G401.6 (cell line): ENCODE measurements around the gene DAB1.

ENCODE experiments used
- FAIRE-seq: peaks from 2 replicates; lab custom pipeline; 2012; peaks lifted over from hg19 to GRCh38; lab: Jason Lieb, UNC

DAB1 gene

DNA sequence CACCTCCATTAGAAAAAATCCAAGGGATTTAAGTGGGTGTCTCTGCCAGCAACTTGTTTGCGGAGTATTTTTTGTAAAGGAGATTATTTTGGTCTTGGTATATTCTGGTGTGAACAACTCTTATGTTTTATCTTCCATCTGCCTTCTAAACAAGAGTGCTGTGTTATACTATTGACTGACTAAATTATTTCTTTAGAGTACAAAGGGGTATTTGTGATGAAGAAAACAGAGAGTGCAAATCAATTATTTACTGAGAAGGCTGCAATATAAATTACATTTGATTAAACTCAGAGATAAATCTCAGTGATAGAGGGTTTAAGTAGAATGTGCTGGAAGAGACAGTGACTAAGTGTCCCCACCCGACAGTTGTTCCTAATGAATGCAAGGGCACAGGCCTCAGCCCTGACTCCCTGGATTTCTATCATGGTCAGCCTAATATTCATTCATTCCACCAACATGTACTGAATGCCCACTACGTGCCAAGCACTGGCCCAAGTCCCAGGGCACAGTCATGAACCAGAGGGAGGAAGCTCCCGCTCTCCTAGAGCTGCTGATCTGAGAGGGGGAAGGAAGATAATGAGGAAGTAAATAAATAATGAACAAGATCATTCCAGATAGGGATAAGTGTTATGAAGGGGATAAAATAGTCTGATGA is 261.1 kb downstream of the DAB1 start:
- FAIRE-seq = no peak

DNA sequence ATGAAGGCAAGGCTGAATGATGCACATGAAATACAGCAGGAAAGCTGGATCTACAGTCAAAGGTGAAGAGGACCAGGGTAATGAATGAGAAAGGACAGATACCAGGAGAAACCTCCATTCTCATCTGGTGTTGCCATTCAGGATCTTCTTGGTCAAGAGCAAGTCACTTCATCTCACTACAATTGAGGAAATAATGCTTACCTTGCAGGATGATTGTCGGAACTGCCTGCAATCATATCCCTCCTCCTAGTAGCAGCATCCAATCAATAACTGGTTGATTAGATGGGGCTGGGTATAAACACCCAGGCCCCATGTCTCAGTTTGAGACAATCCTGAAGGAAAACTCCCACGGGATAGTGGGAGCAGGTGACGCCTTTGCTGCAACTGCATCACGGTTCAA is 263.3 kb downstream of the DAB1 start:
- FAIRE-seq = no peak

DNA sequence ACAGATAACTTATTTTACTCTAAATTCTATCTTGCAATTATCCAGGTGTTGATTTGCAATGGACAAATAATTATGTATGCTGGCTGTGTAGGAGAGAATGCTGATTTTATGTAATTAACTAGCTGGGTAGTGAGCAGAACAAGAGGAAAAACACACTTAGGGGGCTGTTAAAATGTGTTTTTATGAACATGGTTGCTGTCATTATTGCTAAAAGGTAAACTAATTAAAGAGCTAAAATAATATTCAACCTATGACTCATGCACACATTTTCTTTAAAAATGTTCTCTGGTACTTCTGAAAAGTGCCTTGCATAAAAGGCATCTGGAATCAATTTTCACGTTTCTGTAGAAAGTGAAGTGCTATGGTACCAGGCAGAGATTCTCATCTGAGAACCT is 265.3 kb downstream of the DAB1 start:
- FAIRE-seq = no peak

DNA sequence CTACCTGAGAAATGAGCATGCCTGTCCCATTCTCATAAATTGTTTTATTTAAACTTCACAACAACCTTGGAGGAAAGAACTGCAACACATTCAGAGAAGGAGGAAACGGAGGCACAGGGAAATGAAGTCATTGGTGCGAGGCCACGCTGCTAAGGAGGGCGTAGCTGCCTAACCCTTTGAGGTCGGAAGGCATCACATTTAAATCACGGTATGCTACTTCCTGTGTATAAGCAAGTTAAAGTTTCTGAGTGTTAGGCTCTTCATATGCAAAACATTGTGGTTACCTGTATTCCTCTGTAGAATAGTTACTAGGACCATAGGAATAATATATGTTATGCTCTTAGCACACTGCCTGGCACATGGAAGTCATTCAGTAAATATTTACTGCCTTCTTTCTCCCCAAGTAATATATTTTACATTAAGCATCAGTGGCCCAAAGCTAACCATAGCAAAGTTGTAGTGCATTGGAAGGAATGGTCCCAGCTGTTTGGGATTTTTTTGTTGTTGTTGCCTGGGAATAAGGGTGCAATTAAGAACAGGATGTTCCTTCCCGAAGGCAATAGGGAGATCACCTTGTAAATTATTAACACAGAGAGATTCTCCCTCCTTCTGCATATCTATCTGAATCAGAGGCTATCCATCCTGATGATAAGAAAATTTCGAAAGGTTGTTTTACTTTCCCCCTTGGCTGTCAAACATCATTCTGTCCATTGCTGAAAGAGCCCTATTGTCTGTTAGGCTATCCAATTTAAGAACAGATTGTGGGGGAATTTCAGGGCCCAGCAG is 265.8 kb downstream of the DAB1 start:
- FAIRE-seq = no peak

DNA sequence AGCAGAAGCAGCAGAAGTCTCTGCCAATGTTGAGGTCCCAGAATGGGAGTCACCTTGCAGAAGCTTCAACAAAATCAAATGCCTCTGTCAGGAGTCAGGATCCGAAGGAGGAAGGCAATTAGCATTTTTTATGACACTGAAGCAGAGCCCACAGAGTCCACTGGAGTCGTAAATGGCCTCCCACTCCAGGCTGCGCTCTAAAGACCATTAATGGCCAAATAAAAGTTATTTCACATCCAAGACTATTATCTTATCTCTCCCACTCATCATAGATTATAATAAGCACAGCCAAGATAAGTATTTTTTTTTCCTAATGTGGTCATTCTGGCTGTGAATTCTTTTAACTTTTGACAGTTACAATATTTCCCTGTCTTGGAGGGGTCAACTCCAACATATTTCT is 267.0 kb downstream of the DAB1 start:
- FAIRE-seq = no peak

DNA sequence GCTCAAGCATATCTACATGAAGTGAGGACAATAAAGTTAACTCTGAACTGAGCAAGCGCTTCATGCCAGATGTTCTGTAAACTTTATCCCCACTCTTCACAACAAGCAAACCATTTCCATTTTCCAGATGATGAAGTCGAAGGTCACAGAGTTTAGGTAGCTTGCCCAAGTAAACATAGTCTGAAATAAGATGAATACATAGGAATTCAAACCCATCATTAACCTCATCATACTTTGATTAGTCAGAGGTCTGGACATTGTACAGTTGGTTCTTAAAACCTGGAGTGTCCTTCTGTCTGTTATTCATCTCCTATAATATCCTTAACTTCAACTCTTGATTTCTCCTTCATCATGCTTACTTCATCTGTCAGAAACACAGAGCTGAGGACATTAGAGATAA is 277.8 kb downstream of the DAB1 start:
- no peak for FAIRE-seq

DNA sequence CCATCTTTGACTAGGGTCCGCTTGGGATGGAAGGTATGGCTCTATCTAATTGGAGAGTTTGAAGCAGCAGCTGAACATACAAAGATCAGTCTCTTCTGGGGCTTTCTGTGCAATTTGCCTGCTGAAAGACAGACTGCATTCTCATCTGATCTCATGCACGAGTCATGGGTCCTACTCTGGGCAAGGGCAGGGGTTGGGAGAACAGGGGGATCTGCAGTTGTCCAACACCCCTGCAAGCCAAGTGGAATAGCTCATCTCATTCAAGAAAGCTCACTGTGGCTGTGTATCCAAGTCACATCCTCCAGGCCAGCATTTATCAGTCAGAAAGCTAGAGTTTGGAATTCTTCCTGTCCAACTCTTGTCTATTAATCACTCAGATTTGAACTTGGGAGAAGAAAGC is 280.9 kb downstream of the DAB1 start:
- FAIRE-seq = no peak

DNA sequence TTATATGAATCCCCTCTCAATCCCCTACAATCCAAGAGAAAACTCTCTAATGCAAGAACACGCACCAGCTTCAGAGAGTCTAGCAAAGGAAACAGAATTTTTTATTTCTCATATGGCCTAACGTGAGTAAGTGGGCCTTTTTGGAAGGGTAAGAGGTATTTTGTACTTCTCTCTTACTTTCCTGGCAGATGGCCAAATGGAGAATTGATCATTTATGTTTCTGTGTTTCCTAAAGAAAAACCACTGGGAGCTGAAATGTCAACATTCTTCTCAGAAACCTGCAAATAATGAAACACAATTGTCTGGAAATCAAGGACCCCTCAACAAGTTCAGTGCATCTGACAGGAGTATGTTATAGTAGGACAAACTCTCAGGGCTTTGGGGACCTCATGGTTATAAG is 281.7 kb downstream of the DAB1 start:
- no peak for FAIRE-seq

DNA sequence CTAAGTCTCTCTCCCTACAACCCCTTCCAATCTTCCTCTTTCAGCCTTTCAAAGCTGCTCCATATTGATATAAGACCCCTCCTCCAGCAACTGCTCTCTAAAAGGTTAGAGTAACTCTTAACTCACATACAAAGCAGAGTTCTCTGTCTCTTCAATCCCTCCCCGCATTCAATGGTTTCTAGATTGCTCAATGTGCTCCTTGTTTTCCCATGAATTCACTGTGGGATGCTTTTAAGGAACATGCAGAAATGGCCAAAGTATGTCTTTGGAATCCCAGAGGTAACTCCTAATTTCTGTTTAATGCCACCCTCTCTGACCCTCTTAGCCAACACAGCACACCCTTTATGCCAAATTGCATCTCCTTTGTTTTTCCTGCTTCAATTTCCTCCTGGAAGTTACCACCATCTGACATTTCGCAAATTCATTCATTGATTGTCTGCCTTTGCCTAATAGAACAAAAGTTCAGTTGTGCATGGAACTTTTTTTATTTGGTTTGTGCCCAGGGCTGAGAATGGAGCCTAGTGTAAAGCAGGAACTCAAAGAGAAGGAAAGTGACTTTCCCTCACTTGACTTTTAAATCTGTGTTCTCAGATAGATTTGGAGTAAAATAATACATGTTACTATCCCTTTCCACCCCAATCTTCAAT is 285.3 kb downstream of the DAB1 start:
- no peak for FAIRE-seq

DNA sequence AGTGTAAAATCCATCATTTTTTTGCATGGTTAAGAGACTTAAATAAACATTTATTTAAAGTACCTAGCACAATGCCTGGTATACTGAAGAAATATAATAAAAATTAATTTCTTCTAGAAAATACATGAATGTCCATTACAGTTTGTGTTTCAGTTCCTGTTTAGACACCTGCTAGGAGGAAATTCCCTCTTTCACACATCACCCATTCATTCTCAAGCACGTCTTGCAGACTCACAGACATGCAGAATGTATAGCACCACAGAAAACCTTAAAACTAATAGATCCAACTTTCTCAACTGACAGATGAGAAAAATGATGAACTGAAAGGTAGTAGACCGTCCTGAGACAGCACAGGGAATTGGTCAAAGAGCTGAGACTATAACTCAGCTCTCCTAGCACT is 285.9 kb downstream of the DAB1 start:
- FAIRE-seq = no peak

DNA sequence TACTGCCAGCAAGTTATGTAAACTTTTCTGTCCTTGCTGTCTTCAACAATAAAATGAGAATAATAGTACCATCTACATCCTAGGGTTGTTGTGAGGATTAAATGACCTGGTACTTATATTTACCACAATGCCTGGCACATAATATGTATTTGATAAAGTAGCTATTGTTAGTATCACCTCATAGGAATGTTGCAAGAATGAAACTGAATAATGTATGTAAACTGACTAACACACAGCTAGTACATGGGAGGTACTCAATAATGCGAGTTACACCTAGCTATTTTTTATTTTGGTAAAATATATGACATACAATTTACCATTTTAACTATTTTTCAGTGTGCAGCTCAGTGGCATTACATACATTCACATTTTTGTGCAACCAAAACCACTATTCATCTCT is 289.1 kb downstream of the DAB1 start:
- FAIRE-seq = no peak

DNA sequence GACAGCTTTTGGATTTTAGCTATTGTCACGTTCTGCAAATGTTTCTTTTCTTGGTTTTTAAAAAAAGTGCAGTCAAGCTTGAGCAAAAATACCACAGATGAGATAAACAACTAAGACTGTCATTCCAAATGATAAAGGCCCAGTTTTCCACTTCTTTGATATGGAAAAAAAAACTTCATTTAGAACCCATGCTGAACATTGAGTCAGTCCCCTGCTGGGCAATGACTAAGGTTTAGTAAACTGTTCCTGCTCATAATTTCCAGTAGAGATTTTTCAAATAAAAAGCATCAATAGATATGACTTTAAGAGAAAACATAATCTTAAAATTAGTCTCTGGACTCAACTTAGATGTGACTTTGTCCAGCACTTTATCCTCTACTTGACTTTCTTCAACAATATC is 290.2 kb downstream of the DAB1 start:
- no peak for FAIRE-seq

DNA sequence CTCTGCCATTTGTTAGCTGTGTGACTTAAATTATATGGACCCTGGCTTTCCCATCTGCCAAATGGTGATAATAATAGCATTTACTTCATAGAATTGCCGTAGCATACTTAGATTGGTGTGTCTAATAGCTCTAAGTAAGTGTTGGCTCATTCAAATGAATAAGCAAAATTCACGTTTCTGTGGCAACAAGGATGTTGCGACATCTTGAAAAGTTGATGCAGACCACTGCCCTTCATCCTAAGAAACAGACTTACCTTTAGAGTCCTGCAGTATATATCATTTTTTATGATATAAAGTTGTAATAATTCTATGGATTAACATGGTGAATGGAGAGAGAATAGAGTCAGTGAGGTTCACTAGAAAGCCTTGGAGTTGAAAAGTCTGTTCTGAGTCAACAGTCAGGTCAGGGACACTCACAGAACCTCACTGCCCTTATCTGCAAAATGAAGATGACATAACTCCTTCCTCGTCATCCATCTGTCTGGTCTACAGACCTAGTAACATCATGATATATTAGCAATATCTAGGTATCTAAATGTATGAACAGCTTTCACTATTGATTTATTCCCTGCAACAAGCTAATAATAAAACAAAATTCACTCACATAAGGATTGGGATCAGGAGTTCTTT is 290.8 kb downstream of the DAB1 start:
- FAIRE-seq = no peak

DNA sequence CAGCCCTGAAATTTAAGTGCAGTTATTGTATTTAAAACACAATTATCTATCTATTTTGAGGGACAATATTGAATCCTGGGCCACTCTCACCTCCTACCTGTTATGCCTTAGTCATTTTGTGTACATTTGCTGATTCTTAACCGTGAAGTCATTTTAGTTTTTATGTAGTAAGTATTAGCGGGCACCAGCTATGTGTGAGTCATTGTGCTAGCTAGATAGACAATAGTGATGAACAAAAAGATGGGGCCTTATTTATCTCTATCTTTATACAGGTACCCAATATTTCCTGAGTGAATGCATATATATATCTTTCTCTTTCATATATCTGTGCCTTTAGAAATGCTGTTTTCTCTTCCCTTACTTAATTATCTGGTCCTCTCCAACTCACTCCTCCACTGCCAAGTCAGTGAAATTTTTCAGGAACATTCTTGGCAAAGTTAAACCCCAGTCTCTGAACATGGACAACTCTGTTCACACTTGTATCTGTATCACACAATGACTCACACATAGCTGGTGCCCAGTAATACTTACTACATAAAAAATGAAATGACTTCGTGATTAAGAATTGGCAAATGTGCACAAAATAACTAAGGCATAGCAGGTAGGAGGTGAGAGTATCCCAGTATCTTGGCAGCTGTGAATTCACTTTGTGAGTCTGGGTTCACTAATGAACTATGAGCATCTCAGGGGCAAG is 292.0 kb downstream of the DAB1 start:
- FAIRE-seq = no peak

DNA sequence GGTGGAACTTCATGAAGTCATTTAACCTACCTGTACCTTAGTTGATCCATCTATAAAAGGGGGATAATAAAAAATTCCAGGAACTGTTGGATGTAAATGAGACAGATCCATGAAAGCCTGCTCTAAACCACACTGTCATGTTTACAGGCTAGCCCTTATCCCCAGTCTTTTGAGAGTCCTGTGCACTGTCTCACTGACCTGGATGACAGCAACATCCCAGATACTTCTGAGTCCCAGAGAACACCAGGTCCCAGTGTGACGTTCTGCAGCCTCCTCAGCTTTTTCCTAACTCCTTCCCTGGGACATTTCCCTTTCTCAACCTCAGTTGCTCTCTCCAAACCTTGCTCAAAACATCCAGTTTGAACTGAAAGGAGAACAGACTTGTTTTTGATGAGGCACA is 292.6 kb downstream of the DAB1 start:
- FAIRE-seq = no peak

DNA sequence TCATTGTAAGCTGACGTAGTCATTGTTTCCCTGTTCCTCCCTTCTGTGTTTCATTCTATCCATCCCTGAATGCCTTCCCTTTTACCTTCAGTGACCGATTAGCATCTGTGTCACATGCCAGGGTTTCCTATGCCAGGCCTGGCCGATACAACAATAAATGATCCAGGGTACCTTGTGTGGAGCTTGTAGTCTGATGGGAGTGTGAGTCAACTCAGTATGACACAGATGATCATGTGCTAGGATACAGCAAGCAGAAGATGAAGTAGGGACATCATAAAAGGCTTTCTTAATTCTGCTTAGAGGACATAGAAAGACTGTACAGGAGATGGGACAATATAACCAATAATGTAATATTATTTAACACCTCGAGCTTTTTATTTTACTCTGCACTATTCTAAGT is 294.0 kb downstream of the DAB1 start:
- FAIRE-seq = no peak

DNA sequence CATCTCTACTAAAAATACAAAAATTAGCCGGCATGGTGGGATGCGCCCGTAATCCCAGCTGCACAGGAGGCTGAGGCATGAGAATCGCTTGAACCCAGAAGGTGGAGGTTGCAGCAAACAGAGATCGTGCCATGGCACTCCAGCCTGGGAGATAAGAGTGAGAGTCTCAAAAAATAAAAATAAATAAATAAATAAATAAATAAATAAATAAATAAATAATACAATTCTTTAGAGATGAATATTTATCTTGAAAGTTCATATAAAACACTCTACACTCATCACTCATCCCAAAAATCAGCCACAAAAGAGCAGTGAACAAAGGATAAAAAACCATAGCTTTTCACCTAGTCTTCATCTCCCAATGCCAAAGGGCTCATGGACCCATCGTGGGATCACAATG is 295.9 kb downstream of the DAB1 start:
- no peak for FAIRE-seq

DNA sequence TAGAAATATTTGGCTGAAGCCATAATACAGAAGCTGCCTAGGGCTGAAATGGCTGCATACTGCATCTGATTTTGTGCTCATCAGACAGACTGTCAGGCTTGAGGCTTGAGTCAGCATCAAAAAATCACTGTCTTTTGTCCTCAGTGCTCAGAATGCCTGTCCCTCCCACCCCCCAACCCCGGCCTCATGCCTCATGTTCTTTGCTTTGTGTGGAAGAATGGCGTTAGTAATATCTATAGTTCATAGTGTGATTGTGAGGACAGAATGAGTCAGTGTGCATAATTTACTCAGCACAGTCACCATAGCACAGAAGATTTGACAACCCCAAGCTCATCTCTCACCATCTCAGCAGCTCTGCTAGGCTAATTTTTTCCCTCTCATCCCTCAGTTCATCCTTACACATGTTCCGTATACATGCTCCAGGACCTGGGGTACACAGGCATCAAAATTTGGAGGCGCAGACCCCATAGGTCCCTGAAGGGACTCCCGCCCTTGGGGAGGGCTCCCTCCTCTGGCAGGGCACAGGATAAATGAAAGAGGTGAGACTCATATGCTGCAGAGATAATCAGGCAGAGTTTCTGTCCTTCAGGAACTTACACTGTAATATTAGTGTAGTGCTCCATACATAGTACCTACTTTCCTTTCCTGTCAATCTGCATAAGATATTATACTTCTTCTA is 299.0 kb downstream of the DAB1 start:
- FAIRE-seq = no peak

DNA sequence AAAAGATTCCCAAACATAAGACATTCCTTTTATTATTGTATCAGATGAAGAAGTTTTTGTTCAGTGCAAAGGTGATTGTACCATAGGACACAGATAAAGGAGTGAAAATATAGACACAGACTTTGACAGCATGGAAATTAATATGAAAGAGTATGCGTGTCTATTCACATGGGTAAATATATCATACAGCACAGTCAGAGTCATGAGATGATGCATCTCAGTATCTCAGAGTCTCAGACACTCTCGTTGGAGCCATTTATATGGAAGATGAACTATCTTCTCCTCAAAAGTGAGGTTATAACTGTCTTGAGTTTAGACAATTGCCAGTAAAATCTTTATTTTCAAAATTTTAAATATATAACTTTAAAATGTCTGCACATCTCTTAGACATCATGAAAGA is 299.7 kb downstream of the DAB1 start:
- no peak for FAIRE-seq

DNA sequence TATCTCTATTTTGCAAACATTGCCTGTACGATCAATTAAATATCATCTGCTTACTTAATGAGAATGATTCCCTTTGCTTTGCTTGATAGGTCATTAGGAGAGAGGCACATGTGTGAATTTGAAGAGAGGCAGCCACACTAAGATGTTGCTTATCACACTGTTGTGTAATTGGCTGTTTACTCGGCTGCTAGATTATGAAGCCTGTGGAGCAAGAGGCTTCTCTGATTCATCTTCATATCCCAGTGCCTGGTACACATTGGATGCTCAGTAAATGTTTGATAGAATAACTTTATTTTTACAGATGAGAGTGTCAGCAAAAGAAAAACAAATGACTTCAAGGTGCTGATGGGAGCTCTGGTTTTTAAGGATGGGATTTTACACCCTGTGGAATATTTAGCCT is 301.8 kb downstream of the DAB1 start:
- FAIRE-seq = no peak

DNA sequence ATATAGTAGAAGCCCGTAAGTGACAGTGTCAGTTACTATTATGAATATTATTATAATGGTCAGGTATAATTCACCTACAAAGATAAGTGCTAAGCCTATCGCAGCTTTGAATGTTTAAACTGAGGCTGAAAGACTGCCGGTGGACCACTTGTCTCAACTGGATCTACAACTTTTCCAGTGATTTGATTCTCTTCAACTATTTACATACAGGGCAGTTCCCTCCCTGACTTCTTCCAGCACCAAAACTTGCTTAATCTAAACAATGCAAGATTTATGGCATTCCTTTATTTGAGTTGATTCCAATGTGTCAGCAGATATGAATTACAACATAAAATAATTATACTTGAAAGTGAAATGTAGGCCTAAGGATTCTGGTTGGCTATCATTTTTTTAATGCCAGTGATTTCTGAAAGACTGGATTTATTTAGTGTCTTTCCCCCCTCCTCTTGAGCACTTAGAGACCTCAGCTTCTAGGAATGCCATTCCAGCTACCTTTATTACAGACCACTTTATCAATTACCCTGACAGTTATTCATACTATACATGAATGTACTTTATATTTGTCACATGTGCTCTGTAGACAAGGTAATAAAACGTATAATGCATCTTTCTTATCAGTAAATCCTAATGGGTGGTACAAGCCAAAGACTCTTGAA is 304.8 kb downstream of the DAB1 start:
- FAIRE-seq = no peak

DNA sequence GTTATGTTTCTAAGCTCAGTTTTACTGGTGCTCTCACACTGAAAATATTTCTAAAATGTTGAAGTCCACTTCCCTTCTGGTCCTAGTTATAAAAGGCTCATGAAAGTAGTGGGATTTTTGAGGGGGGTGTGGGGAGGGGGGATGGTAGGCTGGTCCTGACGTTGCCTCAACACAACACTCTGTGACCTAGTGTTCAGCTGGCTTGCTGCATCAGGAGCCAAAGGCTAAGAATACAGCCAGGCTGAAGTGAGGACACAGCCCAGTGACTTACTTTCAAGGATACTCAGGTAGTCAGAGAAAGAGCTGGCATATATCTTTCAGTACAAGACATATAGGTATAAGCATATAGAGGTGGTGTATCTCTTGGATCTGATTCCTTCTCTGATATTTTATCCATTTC is 306.1 kb downstream of the DAB1 start:
- FAIRE-seq = no peak
